GM12865 (cell line): ENCODE results near the gene DYSF.

Source experiments
- DNase-seq: peaks from one replicate; pipeline ENCODE4 v3.0.0; 2010; ENCODE audit warnings: low read depth
- H3K4me3 ChIP-seq: 2 replicates; pipeline ENCODE4 v1.5.1; 2011; ENCODE audit warnings: mild to moderate bottlenecking, low read depth, low read length, control low read depth
- CTCF ChIP-seq: IDR thresholded peaks from 2 replicates; pipeline ENCODE4 v1.5.1; 2011; ENCODE audit warnings: low read length, control low read depth, low read depth, inconsistent platforms; ENCODE audit not compliant: insufficient read depth; ENCODE audit errors: missing control alignments

DYSF gene

GRCh38 chr2:71598526-71598925 lies 145.2 kb downstream of the DYSF start:
- no peak overlapping the region for H3K4me3 ChIP-seq
- no peak for TF ChIP-seq CTCF

GRCh38 chr2:71599038-71599437 lies 145.7 kb downstream of the DYSF start:
- TF ChIP-seq CTCF, result no peak
- H3K4me3 ChIP-seq, result no peak overlapping the region

More at GRCh38 chr2:71598526-71598925, 145.2 kb downstream of the DYSF start:
- DNase-seq, result no peak

GRCh38 chr2:71599646-71600236 lies 146.4 kb downstream of the DYSF start:
- no peak for DNase-seq
- no peak for TF ChIP-seq CTCF
- no peak overlapping the region for H3K4me3 ChIP-seq

More at GRCh38 chr2:71599038-71599437, 145.7 kb downstream of the DYSF start:
- DNase-seq, result no peak

- no peak overlapping the region for H3K4me3 ChIP-seq
- no peak for TF ChIP-seq CTCF
- DNase-seq, result no peak
These were observed 147.2 kb downstream of the DYSF start for GRCh38 chr2:71600555-71600954.

GRCh38 chr2:71601136-71602114 lies 148.1 kb downstream of the DYSF start:
- no peak for DNase-seq
- no peak overlapping the region for H3K4me3 ChIP-seq
- TF ChIP-seq CTCF, result no peak

GRCh38 chr2:71602115-71602495 lies 148.7 kb downstream of the DYSF start:
- no peak for TF ChIP-seq CTCF
- DNase-seq, result no peak
- no peak overlapping the region for H3K4me3 ChIP-seq
